Kidney tubule cell (primary cell): ENCODE data around the gene SCNN1B.
"Not testable (repeated sequence)": the region's sequence is repeated elsewhere in the genome, so short reads cannot be mapped to it uniquely, and the experiment has no call there.

Experiments
- DNase-seq: peaks from one replicate; pipeline ENCODE4 v3.0.0-alpha.2; 2018; ENCODE audit warnings: low spot score

The SCNN1B gene

DNA sequence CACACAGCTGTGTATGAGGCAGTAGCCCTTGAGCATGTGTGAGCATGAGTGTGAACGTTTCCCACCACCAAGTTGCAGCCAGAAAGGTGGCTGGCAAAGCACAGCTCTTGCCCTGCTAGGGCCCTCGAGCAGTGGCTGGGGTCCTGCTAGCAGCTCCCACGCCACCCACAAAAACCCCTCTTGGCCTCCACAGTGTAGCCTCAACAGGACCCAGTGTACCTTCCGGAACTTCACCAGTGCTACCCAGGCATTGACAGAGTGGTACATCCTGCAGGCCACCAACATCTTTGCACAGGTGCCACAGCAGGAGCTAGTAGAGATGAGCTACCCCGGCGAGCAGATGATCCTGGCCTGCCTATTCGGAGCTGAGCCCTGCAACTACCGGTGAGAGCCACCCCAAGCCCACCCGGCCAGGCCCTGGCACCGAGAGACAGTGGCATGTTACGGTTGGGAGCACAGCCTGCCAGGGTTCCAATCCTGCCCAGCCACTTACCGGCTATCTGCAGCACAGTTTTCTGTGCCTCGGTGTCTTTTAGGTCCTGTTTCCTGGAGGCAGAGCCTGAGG, 53.1 kb downstream of the SCNN1B start:
- DNase-seq: no peak

DNA sequence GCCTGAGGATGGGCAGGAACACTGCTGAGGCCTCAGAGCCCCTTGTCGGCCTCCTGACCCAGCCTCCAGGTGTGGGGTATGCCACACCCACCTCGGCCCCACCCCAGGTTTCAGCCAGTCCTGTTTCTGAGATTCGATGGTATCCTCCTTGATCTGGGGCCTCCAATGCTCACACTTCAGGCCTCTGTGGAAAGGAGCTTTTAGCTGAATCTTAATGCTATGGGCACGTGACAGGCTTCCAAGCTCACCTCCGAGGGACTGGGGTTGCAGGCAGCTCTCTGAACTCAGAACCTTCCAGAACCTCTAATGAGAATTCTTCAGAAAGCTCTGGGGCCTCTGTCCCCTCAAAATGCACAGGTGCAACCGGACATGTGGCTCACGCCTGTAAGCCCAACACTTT, 54.8 kb downstream of the SCNN1B start:
- no peak for DNase-seq

DNA sequence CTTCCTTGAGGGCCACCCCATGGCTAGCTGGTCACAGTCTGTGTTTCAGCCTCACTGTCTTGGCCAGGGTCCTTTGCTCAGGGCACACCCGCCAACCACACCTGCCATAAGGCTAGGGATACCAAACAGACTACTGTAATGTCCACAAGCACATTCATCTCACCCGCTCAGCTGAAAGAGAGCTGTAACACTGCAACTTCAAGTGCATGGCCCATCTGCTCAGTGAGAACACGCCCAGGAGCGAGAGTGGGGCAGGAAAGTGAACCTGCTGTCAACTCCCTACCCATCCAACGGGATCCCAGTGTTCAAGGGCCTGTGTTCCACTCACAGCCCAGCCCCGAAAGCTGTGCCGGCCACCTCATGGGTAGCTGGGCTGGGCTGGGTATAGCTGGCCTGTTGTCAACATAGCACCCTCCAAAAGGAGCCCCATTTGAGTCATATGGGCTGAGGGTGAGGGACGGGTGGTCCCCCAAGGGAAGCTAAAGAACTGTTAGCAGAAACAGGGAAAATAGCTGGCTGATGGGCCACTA, 55.7 kb downstream of the SCNN1B start:
- no peak for DNase-seq

- peak; percentile 67 for DNase-seq
Observed at GRCh38 chr16:23359092-23359760, 57.1 kb downstream of the SCNN1B start.

DNA sequence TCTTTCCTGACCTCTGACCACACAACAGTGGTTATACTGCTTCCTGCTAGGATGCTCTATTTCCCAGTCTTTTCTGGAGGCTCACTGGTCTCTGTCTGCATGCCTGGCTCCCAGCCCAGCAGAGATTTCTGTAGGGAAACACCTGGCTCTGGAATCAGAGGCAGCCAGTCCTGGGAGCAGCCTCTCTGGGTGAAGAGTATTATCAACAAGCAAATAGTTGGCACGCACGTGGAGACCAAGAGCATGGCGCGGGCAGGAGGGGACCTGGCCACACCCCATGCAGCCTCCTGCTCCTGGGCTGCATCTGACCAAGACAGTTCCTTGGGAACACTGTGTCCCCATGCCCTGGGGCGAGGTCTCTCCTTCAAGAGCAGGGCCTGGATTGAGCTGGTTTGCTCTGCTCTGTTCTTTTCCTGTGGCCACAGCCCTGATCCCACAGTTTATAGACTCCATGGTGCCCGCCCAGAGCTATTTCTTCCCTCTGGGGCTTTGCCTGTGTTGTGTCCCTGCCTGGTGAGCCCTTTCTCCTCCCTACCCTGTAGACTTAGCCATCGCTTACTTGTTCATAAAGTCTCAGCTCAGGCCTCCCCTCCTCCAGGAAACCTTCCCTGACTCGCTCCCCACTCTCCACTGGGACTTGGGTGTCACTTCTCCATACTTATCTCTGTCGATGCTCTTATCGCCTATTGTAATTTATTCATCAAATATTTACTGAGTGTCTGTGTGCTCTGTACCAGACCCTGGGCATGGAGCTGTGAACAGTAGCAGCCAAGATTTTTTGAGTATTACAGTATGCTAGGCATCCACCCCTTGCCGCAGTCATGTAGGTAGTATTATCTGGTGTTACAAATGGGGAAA, 60.6 kb downstream of the SCNN1B start:
- DNase-seq: peak; percentile 25

- peak; percentile 31 for DNase-seq
Observed at GRCh38 chr16:23365602-23366240, 63.6 kb downstream of the SCNN1B start.

DNA sequence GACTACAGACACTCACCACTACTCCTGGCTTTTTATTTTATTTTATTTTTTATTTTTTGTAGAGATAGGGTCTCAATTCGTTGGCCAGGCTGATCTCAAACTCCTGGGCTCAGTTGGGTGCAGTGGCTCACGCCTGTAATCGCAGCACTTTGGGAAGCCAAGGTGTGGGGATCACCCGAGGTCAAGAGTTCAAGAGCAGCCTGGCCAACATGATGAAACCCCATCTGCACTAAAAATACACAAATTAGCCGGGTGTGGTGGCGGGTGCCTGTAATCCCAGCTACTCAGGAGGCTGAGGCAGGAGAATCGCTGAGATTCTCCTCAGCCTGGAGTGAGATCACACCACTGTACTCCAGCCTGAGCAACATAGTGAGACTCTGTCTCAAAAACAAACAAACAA, 64.2 kb downstream of the SCNN1B start:
- not testable (repeated sequence) for DNase-seq

DNA sequence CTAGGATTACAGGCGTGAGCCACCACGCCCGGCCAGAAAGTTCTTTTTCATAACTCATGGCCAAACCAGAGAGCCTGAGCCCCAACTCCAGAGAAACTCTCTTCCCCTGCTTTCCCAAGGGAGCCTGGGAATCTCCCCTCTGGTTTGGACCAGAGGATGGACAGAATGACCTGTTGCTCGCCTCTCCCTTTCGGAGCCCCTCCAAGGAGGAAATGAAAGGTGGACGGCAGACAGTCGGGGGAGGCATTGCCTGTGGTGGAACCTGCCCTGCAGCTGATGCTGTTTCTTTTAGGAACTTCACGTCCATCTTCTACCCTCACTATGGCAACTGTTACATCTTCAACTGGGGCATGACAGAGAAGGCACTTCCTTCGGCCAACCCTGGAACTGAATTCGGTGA, 65.5 kb downstream of the SCNN1B start:
- DNase-seq: no peak

DNA sequence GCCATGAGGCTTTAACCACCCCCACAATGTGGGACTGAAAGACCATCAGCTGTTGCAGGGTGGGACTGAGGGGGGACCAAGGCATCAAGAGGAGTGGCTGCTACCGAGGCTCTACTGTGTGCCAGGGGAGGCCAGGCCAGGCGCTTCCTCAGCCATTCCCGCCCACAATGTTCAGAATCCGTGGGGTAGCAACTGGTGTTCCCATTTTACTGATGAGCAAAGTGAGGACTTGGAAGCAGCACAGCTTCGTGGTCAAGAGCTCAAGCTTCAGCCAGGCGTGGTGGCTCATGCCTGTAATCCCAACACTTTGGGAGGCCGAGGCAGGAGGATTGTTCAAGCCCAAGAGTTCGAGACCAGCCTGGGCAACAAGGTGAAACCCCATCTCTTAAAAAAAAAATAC, 65.9 kb downstream of the SCNN1B start:
- no peak for DNase-seq

GRCh38 chr16:23368469-23368868, 66.4 kb downstream of the SCNN1B start:
- DNase-seq: peak; percentile 84

DNA sequence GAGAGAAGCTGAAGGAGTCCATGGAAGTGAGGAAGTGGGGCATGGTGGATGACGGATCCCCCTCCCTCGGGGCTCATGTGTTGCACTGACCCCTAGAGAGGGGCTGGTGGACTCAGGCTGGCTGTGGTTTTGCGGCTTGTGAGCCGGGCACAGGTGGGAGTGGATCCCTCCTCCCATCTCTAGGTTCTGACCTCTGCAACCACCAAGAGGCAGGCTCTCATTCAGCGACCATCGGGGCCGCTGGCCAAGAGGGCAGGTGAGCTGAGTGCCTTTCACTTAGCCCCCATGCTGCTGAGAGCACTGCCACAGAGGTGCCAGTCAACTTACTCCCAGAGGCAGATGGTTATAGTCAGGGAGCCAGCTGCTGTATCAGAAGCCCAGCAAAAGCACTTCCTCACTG, 67.3 kb downstream of the SCNN1B start:
- no peak for DNase-seq

- DNase-seq: no peak
Observed at GRCh38 chr16:23371368-23371767, 69.3 kb downstream of the SCNN1B start.

DNA sequence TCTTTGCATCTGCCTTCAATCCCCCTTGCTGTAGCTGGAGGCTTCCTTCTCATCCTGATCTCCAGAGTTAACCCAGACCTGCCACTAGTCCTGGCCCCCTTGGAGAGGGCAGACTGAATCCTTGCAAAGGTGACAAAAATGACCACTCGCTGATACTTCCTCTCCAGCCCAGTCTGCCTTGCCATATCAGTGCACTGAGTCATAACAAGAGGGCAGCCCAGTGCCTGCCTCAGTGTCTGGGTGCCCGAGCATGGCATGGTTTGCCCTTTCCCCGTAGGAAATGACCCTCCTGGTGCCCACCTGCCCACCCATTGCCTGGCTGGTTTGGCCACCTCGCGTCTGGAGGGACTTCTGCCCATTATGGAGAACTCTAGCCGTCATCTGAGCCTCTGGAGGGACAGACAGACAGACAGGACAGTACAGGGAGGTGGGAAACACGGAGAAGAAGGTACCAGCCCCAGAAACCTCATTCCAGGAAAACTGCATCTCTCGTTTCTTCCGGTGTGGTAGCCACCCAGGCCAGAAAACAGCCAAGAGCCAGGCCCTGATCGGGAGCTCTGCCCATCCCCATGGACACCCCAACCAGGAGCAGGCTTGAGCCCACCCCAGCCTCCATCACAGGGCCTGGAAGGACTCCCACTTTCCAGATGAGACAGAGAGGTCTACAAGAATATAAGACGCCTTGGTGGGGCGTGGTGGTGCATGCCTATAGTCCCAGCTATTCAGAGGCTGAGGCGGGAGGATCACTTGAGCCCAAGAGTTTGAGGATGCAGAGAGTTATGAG, 71.5 kb downstream of the SCNN1B start:
- peak; percentile 59 for DNase-seq

DNA sequence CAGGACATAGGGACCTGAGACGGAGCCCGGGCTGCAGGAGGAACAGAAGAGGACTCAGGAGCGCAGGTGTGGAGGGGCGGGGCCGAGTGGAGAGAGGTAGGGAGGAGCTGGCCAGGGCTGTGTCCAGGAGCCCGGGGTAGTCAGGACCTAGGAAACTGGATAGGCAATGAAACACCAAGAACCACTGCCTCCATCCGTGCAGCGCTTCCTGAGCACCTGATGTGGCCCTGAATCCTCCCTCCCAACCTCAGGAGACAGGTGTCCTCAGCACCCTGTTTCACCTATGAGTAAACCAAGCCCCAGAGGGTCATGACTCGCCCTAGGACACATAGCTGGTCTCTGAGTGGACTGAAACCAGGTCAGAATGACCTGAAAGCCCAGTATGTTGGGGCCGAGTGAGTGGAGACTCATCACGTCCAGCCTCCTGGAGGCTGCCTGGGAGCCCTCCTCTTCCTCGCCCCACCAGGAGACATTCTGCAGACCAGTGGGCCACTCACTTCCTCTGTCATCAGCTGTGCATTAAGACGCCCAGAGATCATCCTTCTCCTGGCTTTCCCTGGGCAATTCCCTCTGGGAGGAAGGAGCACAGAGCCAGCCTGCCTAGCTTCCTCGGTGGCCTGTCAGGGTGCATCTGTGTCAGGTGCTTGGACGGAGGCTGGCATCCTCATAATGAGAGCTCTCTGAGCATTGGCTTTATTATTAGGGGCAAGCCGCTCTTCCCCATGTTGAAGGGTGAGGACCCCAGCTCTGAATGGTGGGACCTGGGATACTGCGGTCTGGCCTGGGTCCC, 72.8 kb downstream of the SCNN1B start:
- DNase-seq: peak; percentile 95

GRCh38 chr16:23375643-23376042, 73.5 kb downstream of the SCNN1B start:
- DNase-seq: no peak

DNA sequence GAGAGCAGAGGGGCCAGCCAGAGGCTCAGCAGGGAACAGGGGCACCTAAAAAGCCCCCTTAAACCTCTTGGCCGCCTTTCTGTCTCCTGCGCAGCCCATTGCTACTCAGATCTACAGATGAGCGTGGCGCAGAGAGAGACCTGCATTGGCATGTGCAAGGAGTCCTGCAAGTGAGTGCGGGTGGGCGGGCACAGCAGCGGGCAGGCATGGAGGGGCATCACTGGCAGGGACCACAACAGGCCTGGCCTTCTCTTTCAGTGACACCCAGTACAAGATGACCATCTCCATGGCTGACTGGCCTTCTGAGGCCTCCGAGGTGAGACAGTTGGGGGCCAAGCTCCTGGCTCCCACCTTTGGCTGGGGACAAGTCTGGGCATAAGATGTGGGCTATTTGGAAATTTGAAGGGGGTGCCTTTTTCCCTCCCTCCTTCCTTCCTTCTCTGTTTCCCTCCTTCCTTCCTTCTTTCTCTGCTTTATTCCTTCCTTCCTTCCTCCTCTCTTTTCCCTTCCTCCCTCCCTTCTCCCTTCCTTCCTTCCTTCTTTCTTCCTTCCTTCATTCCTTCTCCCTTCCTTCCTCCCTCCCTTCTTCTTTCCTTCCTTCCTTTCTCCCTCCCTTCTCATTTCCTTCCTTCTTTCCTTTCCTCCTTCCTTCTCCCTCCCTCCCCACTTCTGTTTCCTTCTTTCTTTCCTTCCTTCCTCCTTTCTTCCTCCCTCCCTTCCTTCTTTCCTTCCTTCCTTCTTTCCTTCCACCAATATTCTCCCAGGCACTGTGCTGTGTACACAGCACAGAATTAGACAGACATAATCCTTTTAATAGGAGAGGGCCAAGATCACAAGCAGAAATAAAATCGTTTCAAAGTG, 75.2 kb downstream of the SCNN1B start:
- DNase-seq: no peak

DNA sequence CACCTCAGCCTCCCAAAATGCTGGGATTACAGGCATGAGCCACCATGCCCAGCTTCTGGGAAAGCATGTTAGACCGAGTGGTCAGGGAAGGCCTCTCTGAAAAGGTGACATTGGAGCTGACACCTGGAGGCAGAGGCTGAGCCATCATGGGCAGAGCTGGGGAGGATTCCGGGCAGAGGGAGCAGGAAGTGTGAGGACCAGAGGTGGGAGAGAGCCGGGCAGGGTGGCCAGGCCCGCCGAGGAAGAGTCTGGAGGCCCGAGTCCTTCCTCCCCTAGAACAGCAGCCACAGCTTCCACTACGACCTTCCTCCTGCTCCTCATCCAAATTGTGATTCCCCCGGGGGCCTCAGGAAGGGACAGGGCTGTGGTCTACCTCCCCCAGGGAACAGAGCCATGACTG, 76.2 kb downstream of the SCNN1B start:
- DNase-seq: no peak

DNA sequence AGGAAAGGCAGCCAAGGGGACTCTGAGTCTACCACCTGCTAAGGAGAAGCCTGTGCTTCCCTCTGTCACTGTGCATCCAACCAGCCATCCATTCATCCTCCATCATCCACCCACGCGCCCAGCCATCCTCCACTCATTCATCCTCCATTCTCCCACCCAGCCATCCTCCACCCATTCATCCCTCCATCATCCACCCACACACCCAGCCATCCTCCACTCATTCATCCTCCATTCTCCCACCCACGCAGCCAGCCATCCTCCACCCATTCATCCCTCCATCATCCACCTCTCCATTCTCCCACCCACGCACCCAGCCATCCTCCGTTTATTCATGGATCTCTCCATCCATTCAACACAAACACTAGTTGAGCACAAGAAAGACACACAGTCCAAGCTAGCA, 76.8 kb downstream of the SCNN1B start:
- DNase-seq: no peak

DNA sequence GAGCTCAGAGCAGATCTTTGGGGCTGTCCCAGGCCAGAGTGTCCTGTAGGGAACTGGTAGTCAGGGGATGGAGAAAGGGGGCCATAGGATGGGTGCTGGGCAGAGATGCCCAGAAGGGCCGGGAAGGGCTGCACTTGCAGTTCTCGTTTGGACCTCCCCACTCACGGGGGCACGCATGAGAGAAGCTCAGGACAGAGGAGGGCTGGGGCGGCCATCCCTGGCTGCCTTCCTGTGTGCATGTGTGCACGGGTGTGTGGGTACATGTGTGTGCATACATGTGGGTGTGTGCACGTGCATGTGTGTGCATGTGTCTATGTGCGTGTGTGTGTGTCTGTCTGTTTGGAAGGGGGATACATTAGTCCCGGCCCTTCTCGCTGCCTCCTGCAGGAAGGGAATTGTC, 77.6 kb downstream of the SCNN1B start:
- DNase-seq: no peak

DNA sequence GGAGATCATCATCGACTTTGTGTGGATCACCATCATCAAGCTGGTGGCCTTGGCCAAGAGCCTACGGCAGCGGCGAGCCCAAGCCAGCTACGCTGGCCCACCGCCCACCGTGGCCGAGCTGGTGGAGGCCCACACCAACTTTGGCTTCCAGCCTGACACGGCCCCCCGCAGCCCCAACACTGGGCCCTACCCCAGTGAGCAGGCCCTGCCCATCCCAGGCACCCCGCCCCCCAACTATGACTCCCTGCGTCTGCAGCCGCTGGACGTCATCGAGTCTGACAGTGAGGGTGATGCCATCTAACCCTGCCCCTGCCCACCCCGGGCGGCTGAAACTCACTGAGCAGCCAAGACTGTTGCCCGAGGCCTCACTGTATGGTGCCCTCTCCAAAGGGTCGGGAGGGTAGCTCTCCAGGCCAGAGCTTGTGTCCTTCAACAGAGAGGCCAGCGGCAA, 78.4 kb downstream of the SCNN1B start:
- no peak for DNase-seq
